Breast epithelium (tissue), 4 donors: ENCODE results near the gene PSD. TPM values are rescaled to one million over a fixed set of nuclear protein-coding genes. Genes with fewer than 3 reads are reported as not detected.

Experiments
- DNase-seq, 2 donors: peaks; one replicate each; pipeline ENCODE4 v3.0.0-alpha.2; 2019; ENCODE audit warnings: low spot score in 2 of 2
- H3K27ac ChIP-seq, 2 donors: fragments of 200-600 bp; sonication (generic) in 1 of 2; one replicate each; pipeline ENCODE4 v1.5.1; 2016 to 2019; ENCODE audit warnings: mild to moderate bottlenecking in 1 of 2
- H3K27me3 ChIP-seq, 2 donors: fragments of 200-600 bp; sonication (generic) in 1 of 2; one replicate each; pipeline versions ENCODE4 v1.5.1 to v1.6.0; 2017 to 2019; ENCODE audit warnings: control low read depth in 1 of 2, mild to moderate bottlenecking in 1 of 2
- H3K36me3 ChIP-seq: fragments of 200-600 bp; one replicate; pipeline ENCODE4 v1.5.1; 2019
- H3K4me1 ChIP-seq, 2 donors: fragments of 200-600 bp; sonication (generic); one replicate each; pipeline ENCODE4 v1.5.1; 2016 to 2019; ENCODE audit warnings: control low read depth in 1 of 2
- H3K4me3 ChIP-seq, 3 donors: fragments of 200-600 bp; sonication (generic); 1 replicate in 2 of 3; 2 replicates in 1 of 3; pipeline ENCODE4 v1.5.1; 2016 to 2019; ENCODE audit warnings: mild to moderate bottlenecking in 3 of 3, moderate library complexity in 2 of 3
- H3K9me3 ChIP-seq, 2 donors: fragments of 200-600 bp; sonication (generic) in 1 of 2; one replicate each; pipeline ENCODE4 v1.5.1; 2016 to 2019; ENCODE audit warnings: control low read depth in 1 of 2
- POLR2A ChIP-seq: fragments of 450-650 bp; IDR thresholded peaks from one replicate; pipeline ENCODE4 v1.6.1; 2016; ENCODE audit warnings: antibody characterized with exemption, mild to moderate bottlenecking, moderate library complexity
- POLR2AphosphoS5 ChIP-seq, 3 donors: sonication (generic); formaldehyde crosslinking; IDR thresholded peaks; one replicate each; pipeline ENCODE4 v1.6.1; 2017; ENCODE audit warnings: antibody characterized with exemption in 3 of 3
- intact Hi-C: fragments of 100-400 bp; cut with DNase I; formaldehyde crosslinking; loops from one replicate; pipeline ENCODE4 v1.15.1; 2023; ENCODE audit warnings: low total_unique reads
- total RNA-seq, 3 donors: library from RNA; depleted of rRNA; stranded (reverse); fragments of >200 nt; gene quantifications; one replicate each; pipeline ENCODE4 v1.1.0, GENCODE V29; 2016
- TF ChIP-seq, protein P1 (sequence below), 3 donors: fragments of 450-650 bp; IDR thresholded peaks; one replicate each; pipeline ENCODE4 v1.5.1; 2016 to 2017; ENCODE audit warnings: antibody characterized with exemption in 3 of 3, mild to moderate bottlenecking in 3 of 3, moderate library complexity in 3 of 3

Gene PSD
- total RNA-seq, 3 donors from 2014 or later: 0.96 to 13.4 (median 6.3) TPM

DNA sequence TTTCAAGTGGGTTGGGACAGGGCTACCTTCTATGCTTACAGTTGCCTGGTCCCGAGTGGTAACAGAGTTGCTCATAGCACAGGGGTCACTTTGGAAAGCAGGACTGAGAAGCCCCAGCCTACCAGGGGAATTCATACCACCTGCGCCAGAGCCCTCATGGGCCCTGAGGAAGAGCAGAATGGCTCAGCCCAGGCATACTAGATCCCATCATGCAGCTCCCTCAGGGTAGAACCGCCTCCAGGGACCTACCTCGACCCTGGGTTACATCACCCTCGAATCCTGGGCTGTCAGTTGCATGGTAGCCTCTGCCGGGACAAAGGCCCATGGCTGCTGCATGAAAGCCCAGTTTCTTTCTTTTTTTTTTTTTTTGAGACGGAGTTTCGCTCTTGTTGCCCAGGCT lies 10.9 kb upstream of the PSD start:
- no peak overlapping the region for H3K4me3 ChIP-seq
- H3K4me1 ChIP-seq: peaks cover 6% of the 10 kb centered on the region in 2 donors
- DNase-seq: no peak
- H3K36me3 ChIP-seq: no peaks in the 10 kb centered on the region
- H3K9me3 ChIP-seq: no peaks in the 10 kb centered on the region
- intact Hi-C loops: no loop called here
- H3K27me3 ChIP-seq: no peaks in the 10 kb centered on the region
- H3K27ac ChIP-seq: no peak overlapping the region
- TF ChIP-seq, protein P1, sequence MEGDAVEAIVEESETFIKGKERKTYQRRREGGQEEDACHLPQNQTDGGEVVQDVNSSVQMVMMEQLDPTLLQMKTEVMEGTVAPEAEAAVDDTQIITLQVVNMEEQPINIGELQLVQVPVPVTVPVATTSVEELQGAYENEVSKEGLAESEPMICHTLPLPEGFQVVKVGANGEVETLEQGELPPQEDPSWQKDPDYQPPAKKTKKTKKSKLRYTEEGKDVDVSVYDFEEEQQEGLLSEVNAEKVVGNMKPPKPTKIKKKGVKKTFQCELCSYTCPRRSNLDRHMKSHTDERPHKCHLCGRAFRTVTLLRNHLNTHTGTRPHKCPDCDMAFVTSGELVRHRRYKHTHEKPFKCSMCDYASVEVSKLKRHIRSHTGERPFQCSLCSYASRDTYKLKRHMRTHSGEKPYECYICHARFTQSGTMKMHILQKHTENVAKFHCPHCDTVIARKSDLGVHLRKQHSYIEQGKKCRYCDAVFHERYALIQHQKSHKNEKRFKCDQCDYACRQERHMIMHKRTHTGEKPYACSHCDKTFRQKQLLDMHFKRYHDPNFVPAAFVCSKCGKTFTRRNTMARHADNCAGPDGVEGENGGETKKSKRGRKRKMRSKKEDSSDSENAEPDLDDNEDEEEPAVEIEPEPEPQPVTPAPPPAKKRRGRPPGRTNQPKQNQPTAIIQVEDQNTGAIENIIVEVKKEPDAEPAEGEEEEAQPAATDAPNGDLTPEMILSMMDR (IDR thresholded peaks at IDR 0.05): no peak
- TF ChIP-seq POLR2A (no peak), POLR2AphosphoS5 (IDR thresholded peaks at IDR 0.05) (no peak)

DNA sequence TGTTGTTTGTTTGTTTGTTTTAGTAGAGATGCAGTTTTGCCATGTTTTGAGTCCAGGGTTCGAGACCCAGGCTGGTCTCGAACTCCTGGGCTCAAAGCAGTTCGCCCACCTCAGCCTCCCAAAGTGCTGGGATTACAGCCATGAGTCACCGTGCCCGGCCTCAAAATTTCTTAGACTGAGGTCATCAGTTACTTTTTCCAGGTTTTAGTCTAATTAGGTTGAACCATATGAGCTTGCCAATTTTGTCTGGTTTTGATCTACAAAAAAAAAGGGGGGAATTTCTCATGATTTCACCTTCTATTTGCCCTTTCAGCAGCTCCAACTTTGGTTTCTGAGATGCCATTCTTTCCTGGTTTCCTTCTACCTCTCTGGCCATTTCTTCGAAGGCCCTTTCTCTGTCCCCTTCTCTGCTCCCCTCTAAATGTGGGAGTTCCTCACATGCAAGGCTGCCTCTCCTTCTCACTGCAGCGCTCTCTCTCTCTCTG lies 8.3 kb upstream of the PSD start:
- H3K27me3 ChIP-seq: no peaks in the 10 kb centered on the region
- H3K4me1 ChIP-seq: peaks cover 6 to 11% of the 10 kb centered on the region in 2 donors
- intact Hi-C loops: no loop called here

DNA sequence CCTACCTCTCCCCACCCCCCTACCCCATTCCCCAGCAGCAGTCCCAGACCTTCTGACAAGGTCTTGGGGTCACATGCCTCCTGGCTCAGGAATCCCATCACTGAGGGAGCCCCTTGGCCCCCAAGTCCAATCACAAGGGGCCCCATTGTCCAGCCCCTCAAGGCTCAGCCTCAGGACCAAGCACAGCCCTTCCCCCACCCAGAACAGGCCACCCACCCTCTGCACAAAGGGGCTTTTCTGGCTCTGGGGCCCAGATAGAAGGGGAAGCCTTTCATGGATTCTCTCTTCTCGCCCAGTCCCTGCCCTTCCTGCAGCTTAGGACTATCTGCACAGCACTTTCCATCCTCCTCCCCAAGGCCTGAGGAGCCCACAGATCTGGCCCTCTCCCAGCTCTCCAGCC lies 6.9 kb upstream of the PSD start:
- H3K9me3 ChIP-seq: no peaks in the 10 kb centered on the region
- intact Hi-C loops: no loop called here
- TF ChIP-seq POLR2AphosphoS5 (IDR thresholded peaks at IDR 0.05): no peak
- no peak for TF ChIP-seq POLR2A
- TF ChIP-seq, protein P1 (IDR thresholded peaks at IDR 0.05): no peak
- H3K4me1 ChIP-seq: peaks cover 0 to 5% of the 10 kb centered on the region in 2 donors
- DNase-seq: no peak
- H3K36me3 ChIP-seq: no peaks in the 10 kb centered on the region
- no peak overlapping the region for H3K27ac ChIP-seq
- no peaks in the 10 kb centered on the region for H3K27me3 ChIP-seq
- no peak overlapping the region for H3K4me3 ChIP-seq

More for the DNA sequence above, 8.3 kb upstream of the PSD start:
- no peaks in the 10 kb centered on the region for H3K9me3 ChIP-seq
- DNase-seq: no peak
- no peaks in the 10 kb centered on the region for H3K36me3 ChIP-seq
- H3K27ac ChIP-seq: no peak overlapping the region
- TF ChIP-seq, protein P1 (IDR thresholded peaks at IDR 0.05): no peak
- no peak for TF ChIP-seq POLR2A
- H3K4me3 ChIP-seq: no peak overlapping the region

DNA sequence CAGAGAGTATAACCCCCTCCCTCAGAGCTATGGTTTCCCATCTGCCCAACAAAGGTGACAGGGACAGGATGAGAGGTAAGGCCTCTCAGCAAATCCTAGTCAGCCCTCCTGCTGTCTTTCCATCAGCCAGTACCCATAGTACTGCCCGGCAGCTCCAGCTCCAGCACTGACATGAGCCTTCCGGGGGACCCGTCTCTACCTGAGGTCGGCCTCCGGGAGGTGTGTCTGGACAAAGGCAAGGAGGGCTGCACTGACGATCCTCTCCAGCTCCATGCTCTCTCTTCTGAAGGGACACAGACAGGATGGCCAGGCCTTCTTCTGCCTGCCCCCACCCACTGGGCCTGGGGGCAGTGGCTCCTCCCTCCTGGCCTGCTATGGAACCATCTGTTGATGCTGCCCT lies 6.3 kb upstream of the PSD start:
- H3K4me1 ChIP-seq: peaks cover 3 to 8% of the 10 kb centered on the region in 2 donors
- no peaks in the 10 kb centered on the region for H3K9me3 ChIP-seq
- TF ChIP-seq POLR2AphosphoS5 (IDR thresholded peaks at IDR 0.05): no peak
- TF ChIP-seq POLR2A: no peak
- TF ChIP-seq, protein P1 (IDR thresholded peaks at IDR 0.05): no peak
- intact Hi-C loops: no loop called here
- H3K27ac ChIP-seq: no peak overlapping the region
- H3K4me3 ChIP-seq: no peak overlapping the region
- H3K36me3 ChIP-seq: no peaks in the 10 kb centered on the region
- no peak for DNase-seq
- no peaks in the 10 kb centered on the region for H3K27me3 ChIP-seq

DNA sequence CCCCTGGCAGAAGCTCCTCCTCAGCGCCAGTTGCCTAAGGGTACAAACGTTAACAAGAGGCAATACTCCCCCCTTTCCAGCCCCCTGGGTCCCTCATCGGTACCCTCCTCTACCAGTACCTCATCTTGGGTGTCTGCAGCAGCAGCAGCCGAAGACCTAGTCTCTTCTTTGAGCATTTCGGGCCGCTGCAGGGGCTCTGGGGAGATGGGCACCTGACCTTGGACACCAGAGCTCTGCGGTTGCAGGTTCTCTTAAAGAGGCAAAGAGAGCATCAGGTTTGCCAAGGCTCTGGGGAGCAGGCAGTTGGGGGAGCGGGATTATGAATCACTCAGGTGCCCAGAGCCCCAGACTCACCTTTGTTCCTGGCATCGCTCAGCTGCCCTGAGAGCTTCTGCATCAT lies 5.6 kb upstream of the PSD start:
- H3K4me1 ChIP-seq: peaks cover 5 to 11% of the 10 kb centered on the region in 2 donors
- TF ChIP-seq POLR2AphosphoS5 (IDR thresholded peaks at IDR 0.05) (no peak), POLR2A (no peak)
- TF ChIP-seq, protein P1 (IDR thresholded peaks at IDR 0.05): no peak
- H3K27ac ChIP-seq: no peak overlapping the region
- no peak overlapping the region for H3K4me3 ChIP-seq
- no peaks in the 10 kb centered on the region for H3K27me3 ChIP-seq
- DNase-seq: no peak
- intact Hi-C loops: no loop called here
- no peaks in the 10 kb centered on the region for H3K36me3 ChIP-seq
- H3K9me3 ChIP-seq: no peaks in the 10 kb centered on the region
